RWPE1 (cell line): Measurements from ENCODE around the gene VCPKMT.

Experiments used
- CTCF ChIA-PET: fragments of 350-600 bp; sonication (Branson Sonifier 250); formaldehyde crosslinking; extraction: SDS; loops from one replicate; lab custom pipeline; 2021; lab: Yijun Ruan, JAX
- POLR2A ChIA-PET: fragments of 400-600 bp; formaldehyde crosslinking; extraction: SDS; loops from one replicate; lab custom pipeline; 2020; ENCODE audit warnings: antibody characterized with exemption; ENCODE audit not compliant: low non-redundant PET; lab: Yijun Ruan, JAX
- DNase-seq: peaks from one replicate; pipeline ENCODE4 v3.0.0; 2012; ENCODE audit warnings: low spot score
- H3K27ac ChIP-seq: fragments of 450-650 bp; 2 replicates; pipeline ENCODE4 v1.5.1; 2017
- CTCF ChIP-seq: fragments of 450-650 bp; conservative IDR thresholded peaks from 2 replicates; pipeline ENCODE4 v1.5.1; 2017; ENCODE audit warnings: low read depth, mild to moderate bottlenecking

VCPKMT gene

GRCh38 chr14:50109342-50109741, 7.0 kb downstream of the VCPKMT start:
- DNase-seq: no peak
- no peak for TF ChIP-seq CTCF
- ChIA-PET CTCF (interaction anchor here (0.6 kb wide), 1 partner anchor 257 kb away, joined by 3 read pairs; the partner anchor contains the start of gene NEMF), POLR2A (no interaction called here)
- H3K27ac ChIP-seq: no peak overlapping the region

- no peak overlapping the region for H3K27ac ChIP-seq
- no peak for TF ChIP-seq CTCF
- no peak for DNase-seq
- ChIA-PET CTCF (interaction anchor here (0.7 to 1.0 kb wide), 2 partner anchors 102 to 246 kb away, joined by 3 to 4 read pairs; no protein-coding TSS in a partner anchor), POLR2A (interaction anchor here (0.6 to 0.7 kb wide), 2 partner anchors 8 to 474 kb away, joined by 4 to 12 read pairs; partner anchors contain the start of gene VCPKMT)
These were observed 8.5 kb downstream of the VCPKMT start for GRCh38 chr14:50107850-50108249.

- ChIA-PET POLR2A (no interaction called here), CTCF (no interaction called here)
- TF ChIP-seq CTCF: no peak
- no peak for DNase-seq
- H3K27ac ChIP-seq: peak overlapping the region; percentile 17; the same call in 1 of the 2 replicates
These were observed 10.2 kb downstream of the VCPKMT start for GRCh38 chr14:50106178-50106577.

DNA sequence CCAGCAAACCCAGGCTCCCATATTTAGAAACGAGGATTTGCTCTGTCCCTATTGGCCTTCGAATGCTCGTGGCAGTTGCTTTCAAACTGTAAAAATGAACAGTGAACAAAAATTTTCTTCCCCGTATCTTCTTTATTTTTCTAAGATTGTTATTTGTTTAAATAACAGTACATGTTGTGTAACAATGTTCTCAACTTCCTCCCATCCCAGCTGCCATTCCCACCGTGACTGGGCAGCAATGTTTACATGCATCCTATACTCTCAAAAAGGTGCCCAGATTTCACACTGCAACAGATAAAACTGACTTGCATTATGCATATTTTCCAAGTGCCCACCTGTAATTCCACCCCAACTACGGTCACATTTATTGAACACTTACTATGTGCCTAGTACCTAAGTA, 12.8 kb downstream of the VCPKMT start:
- H3K27ac ChIP-seq: no peak overlapping the region
- no peak for TF ChIP-seq CTCF
- no peak for DNase-seq
- CTCF ChIA-PET: interaction anchor here (2.6 kb wide), 1 partner anchor 241 kb away, joined by 14 read pairs; no protein-coding TSS in a partner anchor
- POLR2A ChIA-PET: no interaction called here

- CTCF ChIA-PET: interaction anchor here (0.6 to 0.7 kb wide), 3 partner anchors 50 to 210 kb away, joined by 3 to 11 read pairs (median 6); no protein-coding TSS in a partner anchor
- DNase-seq: no peak
- no peak overlapping the region for H3K27ac ChIP-seq
- TF ChIP-seq CTCF: no peak
- POLR2A ChIA-PET: no interaction called here
These were observed 15.0 kb downstream of the VCPKMT start for GRCh38 chr14:50101417-50101816.

- no peak for TF ChIP-seq CTCF
- ChIA-PET CTCF (interaction anchor here (0.6 to 1.3 kb wide), 2 partner anchors 209 to 236 kb away, joined by 3 read pairs; no protein-coding TSS in a partner anchor), POLR2A (no interaction called here)
- DNase-seq: no peak
- no peak overlapping the region for H3K27ac ChIP-seq
These were observed 15.6 kb downstream of the VCPKMT start for GRCh38 chr14:50100805-50101204.
